ENCODE measurements around the gene BMF. TPM values are rescaled to one million over a fixed set of nuclear protein-coding genes. Genes with fewer than 3 reads are reported as not detected.

BMF gene
- total and polyA plus RNA-seq, 4 donors, result 0.63 to 10.2 (median 4.0) TPM

DNA sequence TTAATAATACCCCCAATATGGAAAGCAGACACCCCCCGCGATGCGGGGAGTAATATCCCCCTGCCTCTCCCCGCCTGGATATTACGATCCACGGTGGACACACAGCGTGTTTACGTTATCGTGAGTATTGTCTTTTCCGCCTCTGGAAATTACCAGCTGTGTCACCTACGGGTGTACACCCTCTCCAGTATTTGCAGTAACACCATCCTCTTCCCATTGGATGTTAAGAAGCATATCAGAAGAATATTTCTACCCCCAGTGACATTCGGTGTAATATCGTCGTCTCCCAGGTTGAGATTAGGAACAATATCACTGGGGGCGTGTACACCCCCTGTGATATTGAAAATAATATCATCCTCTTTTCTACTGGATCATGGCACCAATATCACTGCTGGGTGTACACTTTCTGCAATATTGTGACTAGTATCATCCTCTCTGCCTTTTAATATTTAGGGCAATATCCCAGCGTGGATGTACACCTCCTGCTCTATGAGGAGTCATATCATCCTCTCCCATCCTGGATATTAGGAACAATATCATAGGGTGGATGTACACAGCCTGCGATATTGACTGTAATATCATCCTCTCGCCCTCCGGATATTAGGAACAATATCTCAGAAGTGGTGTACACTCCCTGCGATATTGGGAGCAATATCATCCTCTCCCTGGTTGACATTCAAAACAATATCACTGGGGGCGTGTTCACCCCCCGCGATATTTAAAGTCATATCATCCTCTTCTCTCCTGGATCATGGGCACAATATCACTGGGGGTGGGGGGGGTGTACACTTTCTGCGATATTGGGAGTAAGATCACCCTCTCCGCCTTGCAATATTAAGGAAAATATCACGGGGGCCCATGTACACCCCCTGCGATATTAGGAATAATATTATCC lies 20.3 kb upstream of the BMF start:
- no peaks in the 10 kb centered on the region for H3K36me3 ChIP-seq (ENCODE audit: control insufficient read depth in 4 of 4, insufficient read depth in 3 of 4, low read depth in 1 of 4, low read length in 3 of 4)
- H3K4me1 ChIP-seq (ENCODE audit: control insufficient read depth in 4 of 4, insufficient read depth in 4 of 4, low read length in 3 of 4), result no peaks in the 10 kb centered on the region
- H3K27me3 ChIP-seq (ENCODE audit: control insufficient read depth in 4 of 4, insufficient read depth in 4 of 4, low read length in 3 of 4), result no peaks in the 10 kb centered on the region
- H3K9me3 ChIP-seq (ENCODE audit: control insufficient read depth in 4 of 4, low read length in 3 of 4), result no peaks in the 10 kb centered on the region
- H3K27ac ChIP-seq (ENCODE audit: low read depth in 1 of 2, low read length in 2 of 2), result no peak overlapping the region
- 77% methylated on average over 27 of the region's 27 CpGs for WGBS
- TF ChIP-seq, protein P1, sequence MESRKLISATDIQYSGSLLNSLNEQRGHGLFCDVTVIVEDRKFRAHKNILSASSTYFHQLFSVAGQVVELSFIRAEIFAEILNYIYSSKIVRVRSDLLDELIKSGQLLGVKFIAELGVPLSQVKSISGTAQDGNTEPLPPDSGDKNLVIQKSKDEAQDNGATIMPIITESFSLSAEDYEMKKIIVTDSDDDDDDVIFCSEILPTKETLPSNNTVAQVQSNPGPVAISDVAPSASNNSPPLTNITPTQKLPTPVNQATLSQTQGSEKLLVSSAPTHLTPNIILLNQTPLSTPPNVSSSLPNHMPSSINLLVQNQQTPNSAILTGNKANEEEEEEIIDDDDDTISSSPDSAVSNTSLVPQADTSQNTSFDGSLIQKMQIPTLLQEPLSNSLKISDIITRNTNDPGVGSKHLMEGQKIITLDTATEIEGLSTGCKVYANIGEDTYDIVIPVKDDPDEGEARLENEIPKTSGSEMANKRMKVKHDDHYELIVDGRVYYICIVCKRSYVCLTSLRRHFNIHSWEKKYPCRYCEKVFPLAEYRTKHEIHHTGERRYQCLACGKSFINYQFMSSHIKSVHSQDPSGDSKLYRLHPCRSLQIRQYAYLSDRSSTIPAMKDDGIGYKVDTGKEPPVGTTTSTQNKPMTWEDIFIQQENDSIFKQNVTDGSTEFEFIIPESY (IDR thresholded peaks at IDR 0.05), result no peak
- TF ChIP-seq NR2F2 (IDR thresholded peaks at IDR 0.05), result no peak
- TF ChIP-seq EGR1 (IDR thresholded peaks at IDR 0.05; ENCODE audit: low read depth in 2 of 2), result no peak
- TF ChIP-seq GABPA (IDR thresholded peaks at IDR 0.05 in 1 of 2, conservative IDR thresholded peaks at IDR 0.05 in 1 of 2), result no peak
- TF ChIP-seq, protein P2, sequence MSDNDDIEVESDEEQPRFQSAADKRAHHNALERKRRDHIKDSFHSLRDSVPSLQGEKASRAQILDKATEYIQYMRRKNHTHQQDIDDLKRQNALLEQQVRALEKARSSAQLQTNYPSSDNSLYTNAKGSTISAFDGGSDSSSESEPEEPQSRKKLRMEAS (IDR thresholded peaks at IDR 0.05), result no peak
- no peak for TF ChIP-seq JUND (IDR thresholded peaks at IDR 0.05)
- TF ChIP-seq, protein P3, sequence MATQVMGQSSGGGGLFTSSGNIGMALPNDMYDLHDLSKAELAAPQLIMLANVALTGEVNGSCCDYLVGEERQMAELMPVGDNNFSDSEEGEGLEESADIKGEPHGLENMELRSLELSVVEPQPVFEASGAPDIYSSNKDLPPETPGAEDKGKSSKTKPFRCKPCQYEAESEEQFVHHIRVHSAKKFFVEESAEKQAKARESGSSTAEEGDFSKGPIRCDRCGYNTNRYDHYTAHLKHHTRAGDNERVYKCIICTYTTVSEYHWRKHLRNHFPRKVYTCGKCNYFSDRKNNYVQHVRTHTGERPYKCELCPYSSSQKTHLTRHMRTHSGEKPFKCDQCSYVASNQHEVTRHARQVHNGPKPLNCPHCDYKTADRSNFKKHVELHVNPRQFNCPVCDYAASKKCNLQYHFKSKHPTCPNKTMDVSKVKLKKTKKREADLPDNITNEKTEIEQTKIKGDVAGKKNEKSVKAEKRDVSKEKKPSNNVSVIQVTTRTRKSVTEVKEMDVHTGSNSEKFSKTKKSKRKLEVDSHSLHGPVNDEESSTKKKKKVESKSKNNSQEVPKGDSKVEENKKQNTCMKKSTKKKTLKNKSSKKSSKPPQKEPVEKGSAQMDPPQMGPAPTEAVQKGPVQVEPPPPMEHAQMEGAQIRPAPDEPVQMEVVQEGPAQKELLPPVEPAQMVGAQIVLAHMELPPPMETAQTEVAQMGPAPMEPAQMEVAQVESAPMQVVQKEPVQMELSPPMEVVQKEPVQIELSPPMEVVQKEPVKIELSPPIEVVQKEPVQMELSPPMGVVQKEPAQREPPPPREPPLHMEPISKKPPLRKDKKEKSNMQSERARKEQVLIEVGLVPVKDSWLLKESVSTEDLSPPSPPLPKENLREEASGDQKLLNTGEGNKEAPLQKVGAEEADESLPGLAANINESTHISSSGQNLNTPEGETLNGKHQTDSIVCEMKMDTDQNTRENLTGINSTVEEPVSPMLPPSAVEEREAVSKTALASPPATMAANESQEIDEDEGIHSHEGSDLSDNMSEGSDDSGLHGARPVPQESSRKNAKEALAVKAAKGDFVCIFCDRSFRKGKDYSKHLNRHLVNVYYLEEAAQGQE (IDR thresholded peaks at IDR 0.05), result no peak
- TF ChIP-seq FOXA1 (IDR thresholded peaks at IDR 0.05), result no peak
- no peak for TF ChIP-seq FOXA2 (IDR thresholded peaks at IDR 0.05)
- TF ChIP-seq, protein P4, sequence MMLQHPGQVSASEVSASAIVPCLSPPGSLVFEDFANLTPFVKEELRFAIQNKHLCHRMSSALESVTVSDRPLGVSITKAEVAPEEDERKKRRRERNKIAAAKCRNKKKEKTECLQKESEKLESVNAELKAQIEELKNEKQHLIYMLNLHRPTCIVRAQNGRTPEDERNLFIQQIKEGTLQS (IDR thresholded peaks at IDR 0.05), result no peak
- TF ChIP-seq HNF4A (conservative IDR thresholded peaks at IDR 0.05), result no peak
- H3K9ac ChIP-seq (ENCODE audit: low read depth in 1 of 2, low read length in 2 of 2), result no peak overlapping the region
- H3K4me3 ChIP-seq (ENCODE audit: low read depth in 1 of 3, low read length in 3 of 3), result no peak overlapping the region
- DNase-seq (ENCODE audit: low spot score), result no peak

DNA sequence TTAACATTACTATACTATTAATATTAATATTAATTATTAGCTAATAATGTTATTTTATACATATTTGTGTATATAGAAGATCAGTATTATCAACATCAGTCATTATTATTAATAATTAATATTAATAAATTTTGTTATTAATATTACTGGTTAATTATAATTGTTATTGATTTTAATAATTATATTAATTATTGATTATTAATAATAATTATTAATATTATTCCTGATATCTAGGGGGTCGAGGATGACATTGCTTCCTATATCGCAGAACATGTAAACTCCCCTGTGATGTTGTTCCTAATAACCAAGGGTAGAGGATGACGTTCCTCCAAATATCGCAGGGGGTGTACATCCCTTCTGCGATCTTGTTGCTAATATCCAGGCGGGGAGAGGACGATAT lies 17.3 kb upstream of the BMF start:
- Histone ChIP-seq H3K4me3 (ENCODE audit: low read depth in 1 of 3, low read length in 3 of 3) (no peak overlapping the region), H3K27me3 (ENCODE audit: control insufficient read depth in 4 of 4, insufficient read depth in 4 of 4, low read length in 3 of 4) (no peaks in the 10 kb centered on the region), H3K4me1 (ENCODE audit: control insufficient read depth in 4 of 4, insufficient read depth in 4 of 4, low read length in 3 of 4) (no peaks in the 10 kb centered on the region), H3K27ac (ENCODE audit: low read depth in 1 of 2, low read length in 2 of 2) (no peak overlapping the region), H3K36me3 (ENCODE audit: control insufficient read depth in 4 of 4, insufficient read depth in 3 of 4, low read depth in 1 of 4, low read length in 3 of 4) (no peaks in the 10 kb centered on the region), H3K9ac (ENCODE audit: low read depth in 1 of 2, low read length in 2 of 2) (no peak overlapping the region), H3K9me3 (ENCODE audit: control insufficient read depth in 4 of 4, low read length in 3 of 4) (no peaks in the 10 kb centered on the region)
- DNase-seq (ENCODE audit: low spot score), result no peak
- WGBS, result 91% methylated on average over 7 of the region's 7 CpGs
- TF ChIP-seq TAF1 (conservative IDR thresholded peaks at IDR 0.05) (no peak), RAD21 (IDR thresholded peaks at IDR 0.05) (no peak), FOXA2 (IDR thresholded peaks at IDR 0.05) (no peak), HNF4A (conservative IDR thresholded peaks at IDR 0.05) (no peak), GABPA (IDR thresholded peaks at IDR 0.05 in 1 of 2, conservative IDR thresholded peaks at IDR 0.05 in 1 of 2) (no peak), SP1 (IDR thresholded peaks at IDR 0.05) (no peak), RXRA (IDR thresholded peaks at IDR 0.05) (no peak), HNF4G (IDR thresholded peaks at IDR 0.05) (no peak), NR2F2 (IDR thresholded peaks at IDR 0.05) (no peak), JUND (IDR thresholded peaks at IDR 0.05) (no peak), YY1 (IDR thresholded peaks at IDR 0.05) (no peak), EGR1 (IDR thresholded peaks at IDR 0.05; ENCODE audit: low read depth in 2 of 2) (no peak)
- TF ChIP-seq, protein P1 (IDR thresholded peaks at IDR 0.05), result no peak
- TF ChIP-seq, protein P3 (IDR thresholded peaks at IDR 0.05), result no peak
- TF ChIP-seq, protein P4 (IDR thresholded peaks at IDR 0.05), result no peak
- TF ChIP-seq, protein P2 (IDR thresholded peaks at IDR 0.05), result no peak
